Loucy (cell line): ENCODE results near the gene DUS4L.
"Not testable (repeated sequence)": the region's sequence is repeated elsewhere in the genome, so short reads cannot be mapped to it uniquely, and the experiment has no call there.

Experiments
- EZH2phosphoT487 ChIP-seq: fragments of 200-600 bp; IDR thresholded peaks from 2 replicates; pipeline ENCODE4 v1.6.1; 2018; ENCODE audit warnings: antibody characterized with exemption, mild to moderate bottlenecking, moderate library complexity, borderline replicate concordance
- TF ChIP-seq, protein P1 (sequence below): fragments of 200-600 bp; sonication (generic); conservative IDR thresholded peaks from 2 replicates; pipeline ENCODE4 v1.5.1; 2014; ENCODE audit warnings: mild to moderate bottlenecking, antibody characterized with exemption, low read length

DNA sequence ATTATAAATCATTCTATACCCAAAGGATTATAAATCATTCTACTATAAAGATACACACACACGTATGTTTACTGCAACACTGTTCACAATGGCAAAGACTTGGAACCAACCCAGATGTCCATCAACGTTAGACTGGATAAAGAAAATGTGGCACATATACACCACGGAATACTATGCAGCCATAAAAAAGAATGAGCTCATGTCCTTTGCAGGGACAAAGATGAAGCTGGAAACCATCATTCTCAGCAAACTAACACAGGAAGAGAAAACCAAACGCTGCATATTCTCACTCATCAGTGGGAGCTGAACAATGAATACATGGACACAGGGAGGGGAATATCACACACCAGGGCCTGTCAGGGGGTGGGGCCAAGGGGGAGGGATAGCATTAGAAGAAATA is 26.5 kb upstream of the DUS4L start:
- TF ChIP-seq, protein P1, sequence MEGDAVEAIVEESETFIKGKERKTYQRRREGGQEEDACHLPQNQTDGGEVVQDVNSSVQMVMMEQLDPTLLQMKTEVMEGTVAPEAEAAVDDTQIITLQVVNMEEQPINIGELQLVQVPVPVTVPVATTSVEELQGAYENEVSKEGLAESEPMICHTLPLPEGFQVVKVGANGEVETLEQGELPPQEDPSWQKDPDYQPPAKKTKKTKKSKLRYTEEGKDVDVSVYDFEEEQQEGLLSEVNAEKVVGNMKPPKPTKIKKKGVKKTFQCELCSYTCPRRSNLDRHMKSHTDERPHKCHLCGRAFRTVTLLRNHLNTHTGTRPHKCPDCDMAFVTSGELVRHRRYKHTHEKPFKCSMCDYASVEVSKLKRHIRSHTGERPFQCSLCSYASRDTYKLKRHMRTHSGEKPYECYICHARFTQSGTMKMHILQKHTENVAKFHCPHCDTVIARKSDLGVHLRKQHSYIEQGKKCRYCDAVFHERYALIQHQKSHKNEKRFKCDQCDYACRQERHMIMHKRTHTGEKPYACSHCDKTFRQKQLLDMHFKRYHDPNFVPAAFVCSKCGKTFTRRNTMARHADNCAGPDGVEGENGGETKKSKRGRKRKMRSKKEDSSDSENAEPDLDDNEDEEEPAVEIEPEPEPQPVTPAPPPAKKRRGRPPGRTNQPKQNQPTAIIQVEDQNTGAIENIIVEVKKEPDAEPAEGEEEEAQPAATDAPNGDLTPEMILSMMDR: not testable (repeated sequence)
- not testable (repeated sequence) for TF ChIP-seq EZH2phosphoT487
